Progenitor cell of endocrine pancreas (in vitro differentiated cells): ENCODE results near the gene KAT8. TPM values are rescaled to one million over a fixed set of nuclear protein-coding genes. Genes with fewer than 3 reads are reported as not detected.

Experiments used
- DNase-seq: peaks from one replicate; pipeline ENCODE4 v3.0.0; 2021; ENCODE audit warnings: low spot score; ENCODE audit not compliant: unreplicated experiment
- H3K27ac Mint-ChIP-seq: 2 replicates; pipeline ENCODE4 v1.8.0; 2021; ENCODE audit warnings: mild to moderate bottlenecking, moderate library complexity, mixed read lengths
- H3K27me3 Mint-ChIP-seq: 2 replicates; pipeline ENCODE4 v1.8.0; 2021; ENCODE audit warnings: mixed read lengths
- H3K36me3 Mint-ChIP-seq: 2 replicates; pipeline ENCODE4 v1.8.0; 2022; ENCODE audit warnings: mixed read lengths; ENCODE audit not compliant: insufficient read depth
- H3K4me1 Mint-ChIP-seq: 2 replicates; pipeline ENCODE4 v1.8.0; 2021; ENCODE audit warnings: low read depth, mixed read lengths
- H3K4me3 Mint-ChIP-seq: 2 replicates; pipeline ENCODE4 v1.8.0; 2021; ENCODE audit warnings: low read depth, mild to moderate bottlenecking, moderate library complexity, mixed read lengths
- H3K9me3 Mint-ChIP-seq: 2 replicates; pipeline ENCODE4 v1.8.0; 2021; ENCODE audit warnings: low read depth, mixed read lengths
- total RNA-seq: library from RNA; stranded (reverse); gene quantifications from 2 replicates; pipeline ENCODE4 v1.2.1, GENCODE V29; 2021
- TF ChIP-seq, protein P1 (sequence below): fragments of 200-600 bp; sonication (generic); IDR thresholded peaks from one replicate; pipeline ENCODE4 v1.5.0; 2021; ENCODE audit warnings: antibody characterized with exemption, mild to moderate bottlenecking; ENCODE audit not compliant: unreplicated experiment

Gene KAT8
- total RNA-seq, 1 donor from 2014 or later: 72.4 TPM

DNA sequence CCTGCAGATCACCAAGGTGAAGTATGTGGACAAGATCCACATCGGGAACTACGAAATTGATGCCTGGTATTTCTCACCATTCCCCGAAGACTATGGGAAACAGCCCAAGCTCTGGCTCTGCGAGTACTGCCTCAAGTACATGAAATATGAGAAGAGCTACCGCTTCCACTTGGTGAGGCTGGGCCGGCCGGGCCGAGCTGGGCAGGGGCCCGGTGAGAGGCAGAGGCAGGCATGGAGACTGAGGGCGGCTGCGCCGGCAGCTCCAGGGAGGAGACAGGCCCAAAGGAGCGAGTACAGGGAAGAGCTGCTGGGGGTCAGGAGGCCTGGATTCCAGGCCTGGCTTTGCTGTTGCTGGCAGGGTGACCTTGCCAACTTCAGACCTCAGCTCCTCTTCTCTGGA, 9.7 kb downstream of the KAT8 start:
- TF ChIP-seq, protein P1, sequence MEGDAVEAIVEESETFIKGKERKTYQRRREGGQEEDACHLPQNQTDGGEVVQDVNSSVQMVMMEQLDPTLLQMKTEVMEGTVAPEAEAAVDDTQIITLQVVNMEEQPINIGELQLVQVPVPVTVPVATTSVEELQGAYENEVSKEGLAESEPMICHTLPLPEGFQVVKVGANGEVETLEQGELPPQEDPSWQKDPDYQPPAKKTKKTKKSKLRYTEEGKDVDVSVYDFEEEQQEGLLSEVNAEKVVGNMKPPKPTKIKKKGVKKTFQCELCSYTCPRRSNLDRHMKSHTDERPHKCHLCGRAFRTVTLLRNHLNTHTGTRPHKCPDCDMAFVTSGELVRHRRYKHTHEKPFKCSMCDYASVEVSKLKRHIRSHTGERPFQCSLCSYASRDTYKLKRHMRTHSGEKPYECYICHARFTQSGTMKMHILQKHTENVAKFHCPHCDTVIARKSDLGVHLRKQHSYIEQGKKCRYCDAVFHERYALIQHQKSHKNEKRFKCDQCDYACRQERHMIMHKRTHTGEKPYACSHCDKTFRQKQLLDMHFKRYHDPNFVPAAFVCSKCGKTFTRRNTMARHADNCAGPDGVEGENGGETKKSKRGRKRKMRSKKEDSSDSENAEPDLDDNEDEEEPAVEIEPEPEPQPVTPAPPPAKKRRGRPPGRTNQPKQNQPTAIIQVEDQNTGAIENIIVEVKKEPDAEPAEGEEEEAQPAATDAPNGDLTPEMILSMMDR: no peak
- Mint-ChIP-seq H3K36me3 (peaks cover 13% of the 10 kb centered on the region), H3K27ac (no peak overlapping the region), H3K27me3 (no peaks in the 10 kb centered on the region), H3K4me3 (no peak overlapping the region), H3K4me1 (peaks cover 15% of the 10 kb centered on the region), H3K9me3 (no peaks in the 10 kb centered on the region)
- DNase-seq: no peak

DNA sequence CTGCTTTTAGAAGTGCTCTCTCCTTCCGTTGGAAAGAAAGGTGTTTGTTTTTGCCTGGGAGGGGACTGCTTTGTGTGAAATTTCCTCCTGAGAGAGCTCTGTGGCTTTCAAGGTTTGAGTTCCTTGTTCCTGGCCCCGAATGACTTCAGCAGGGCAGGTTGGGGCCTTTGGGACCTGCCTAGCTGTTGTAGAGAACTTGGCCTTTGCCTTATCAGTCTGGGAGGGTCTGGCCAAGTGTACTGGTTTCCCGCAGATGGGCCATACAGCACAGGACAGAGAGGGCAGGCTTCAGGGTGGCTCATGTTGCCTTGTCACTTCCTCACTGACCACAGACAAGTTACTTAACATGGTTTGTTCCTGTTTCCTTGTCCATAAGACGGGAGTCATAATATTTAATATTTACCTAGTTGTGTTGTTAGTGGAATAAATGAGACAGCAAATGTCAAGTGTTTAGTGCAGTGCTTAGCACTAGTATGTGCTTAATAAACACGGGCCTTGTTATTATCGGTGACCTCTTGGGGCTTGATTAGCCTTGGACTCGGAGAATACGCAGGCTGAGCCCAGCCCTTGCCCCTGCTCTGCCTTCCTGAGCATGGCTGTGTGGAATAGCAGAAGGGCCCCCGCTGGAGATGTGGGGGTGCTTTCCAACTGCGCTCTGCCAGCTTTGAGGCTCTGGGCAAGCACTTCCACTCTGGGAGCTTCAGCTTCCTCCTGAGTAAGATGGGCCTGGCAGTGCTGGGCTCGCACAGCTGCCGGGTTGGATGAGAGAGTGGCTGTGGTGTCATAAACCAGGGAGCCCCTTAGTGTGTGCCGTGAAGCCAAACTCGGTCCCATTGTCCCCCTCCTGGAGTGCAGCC, 11.5 kb downstream of the KAT8 start:
- Mint-ChIP-seq H3K27me3 (no peaks in the 10 kb centered on the region), H3K4me3 (no peak overlapping the region), H3K36me3 (peaks cover 18% of the 10 kb centered on the region), H3K9me3 (no peaks in the 10 kb centered on the region), H3K27ac (peak overlapping the region; percentile 71), H3K4me1 (peaks cover 27% of the 10 kb centered on the region)
- DNase-seq: no peak
- TF ChIP-seq, protein P1: no peak

DNA sequence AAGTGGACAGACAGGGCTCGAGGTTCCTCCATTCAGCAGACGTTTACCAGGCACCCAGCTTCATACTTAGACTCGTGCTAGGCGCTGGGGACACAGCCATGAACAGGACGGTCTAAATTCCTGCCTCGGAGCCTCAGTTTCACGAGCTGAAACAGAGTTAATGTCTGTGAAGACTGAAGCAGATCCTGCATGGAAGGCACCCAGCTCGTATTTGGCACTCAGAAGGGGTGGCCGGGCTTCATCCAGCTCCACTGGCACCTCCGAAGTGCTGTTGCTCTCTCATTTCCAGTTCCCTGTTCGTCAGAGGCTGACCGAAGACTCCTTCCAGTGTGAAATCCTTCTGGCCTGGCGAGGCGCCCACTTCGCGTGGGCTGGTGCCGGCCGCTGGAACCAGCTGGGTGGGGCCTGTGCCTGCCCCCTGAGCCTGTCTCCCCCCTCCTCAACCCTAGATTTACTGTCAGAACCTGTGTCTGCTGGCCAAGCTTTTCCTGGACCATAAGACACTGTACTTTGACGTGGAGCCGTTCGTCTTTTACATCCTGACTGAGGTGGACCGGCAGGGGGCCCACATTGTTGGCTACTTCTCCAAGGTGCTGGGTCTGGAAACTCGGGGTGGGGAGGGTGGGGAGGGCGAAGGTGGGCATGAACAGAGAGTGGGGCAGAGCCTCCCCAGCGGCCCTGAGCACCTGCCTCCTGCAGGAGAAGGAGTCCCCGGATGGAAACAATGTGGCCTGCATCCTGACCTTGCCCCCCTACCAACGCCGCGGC, 12.3 kb downstream of the KAT8 start:
- Mint-ChIP-seq H3K36me3 (peaks cover 18% of the 10 kb centered on the region), H3K4me3 (no peak overlapping the region), H3K9me3 (no peaks in the 10 kb centered on the region), H3K4me1 (peaks cover 32% of the 10 kb centered on the region), H3K27me3 (no peaks in the 10 kb centered on the region), H3K27ac (peak overlapping the region; percentile 98)
- no peak for DNase-seq
- TF ChIP-seq, protein P1: no peak

DNA sequence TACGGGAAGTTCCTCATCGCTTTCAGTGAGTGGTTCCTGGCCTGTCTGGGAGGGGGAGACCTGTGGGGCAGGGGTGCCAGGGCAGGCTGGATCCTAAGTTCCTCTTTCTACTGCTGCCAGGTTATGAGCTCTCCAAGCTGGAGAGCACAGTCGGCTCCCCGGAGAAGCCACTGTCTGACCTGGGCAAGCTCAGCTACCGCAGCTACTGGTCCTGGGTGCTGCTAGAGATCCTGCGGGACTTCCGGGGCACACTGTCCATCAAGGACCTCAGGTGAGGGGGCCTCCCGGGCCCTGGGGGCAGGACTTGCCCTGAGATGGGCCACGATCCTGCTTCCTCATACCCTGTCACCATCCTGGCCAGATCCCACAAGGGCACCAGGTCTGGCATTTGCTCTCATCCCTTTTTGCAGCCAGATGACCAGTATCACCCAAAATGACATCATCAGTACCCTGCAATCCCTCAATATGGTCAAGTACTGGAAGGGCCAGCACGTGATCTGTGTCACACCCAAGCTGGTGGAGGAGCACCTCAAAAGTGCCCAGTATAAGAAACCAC, 12.9 kb downstream of the KAT8 start:
- no peak for DNase-seq
- H3K4me1 Mint-ChIP-seq: peaks cover 33% of the 10 kb centered on the region
- TF ChIP-seq, protein P1: no peak
- peak overlapping the region; percentile 38 for H3K4me3 Mint-ChIP-seq
- H3K27me3 Mint-ChIP-seq: no peaks in the 10 kb centered on the region
- no peaks in the 10 kb centered on the region for H3K9me3 Mint-ChIP-seq
- peaks cover 18% of the 10 kb centered on the region for H3K36me3 Mint-ChIP-seq
- H3K27ac Mint-ChIP-seq: peak overlapping the region; percentile 98

DNA sequence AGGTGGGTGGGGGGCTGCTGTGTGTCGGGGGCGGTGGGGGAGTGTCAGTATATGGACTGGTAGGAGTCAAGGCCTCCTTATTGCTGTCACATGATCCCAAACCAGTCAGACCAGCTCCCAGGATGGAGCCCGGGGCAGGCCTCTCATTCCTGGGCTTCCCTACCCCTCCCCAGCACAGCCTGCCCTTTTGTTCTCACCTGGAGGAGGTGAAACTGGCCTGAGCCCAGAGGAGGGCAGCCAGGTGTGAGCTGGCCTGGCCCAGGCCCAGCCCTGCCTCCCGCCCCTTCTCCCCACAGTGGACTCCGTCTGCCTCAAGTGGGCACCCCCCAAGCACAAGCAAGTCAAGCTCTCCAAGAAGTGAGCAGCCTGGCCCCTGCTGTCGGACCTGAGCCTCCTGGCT, 13.4 kb downstream of the KAT8 start:
- Mint-ChIP-seq H3K4me1 (peaks cover 36% of the 10 kb centered on the region), H3K9me3 (no peaks in the 10 kb centered on the region), H3K36me3 (peaks cover 18% of the 10 kb centered on the region), H3K4me3 (peak overlapping the region; percentile 44), H3K27ac (peak overlapping the region; percentile 98), H3K27me3 (no peaks in the 10 kb centered on the region)
- TF ChIP-seq, protein P1: no peak
- DNase-seq: peak; percentile 53
